Fibroblast of peridontal ligament (primary cell): Measurements from ENCODE around the gene SLC22A3.
"Not testable (repeated sequence)": the region's sequence is repeated elsewhere in the genome, so short reads cannot be mapped to it uniquely, and the experiment has no call there.

ENCODE experiments used
- DNase-seq: peaks from one replicate; pipeline ENCODE4 v3.0.0-alpha.2; 2010; ENCODE audit errors: extremely low read depth

SLC22A3 gene

GRCh38 chr6:160348223-160349019 is at the start of gene SLC22A3:
TSS of gene SLC22A3 (plus strand) at chr6:160348378. CDS start at chr6:160348420, 42 bp downstream.
- DNase-seq: no peak

GRCh38 chr6:160299559-160299958 is 48.6 kb upstream of the SLC22A3 start:
- no peak for DNase-seq

GRCh38 chr6:160300076-160300695 is 48.0 kb upstream of the SLC22A3 start:
- DNase-seq: no peak

- DNase-seq: no peak
These were observed 46.8 kb upstream of the SLC22A3 start for GRCh38 chr6:160301339-160301738.

GRCh38 chr6:160302431-160303082 is 45.6 kb upstream of the SLC22A3 start:
- DNase-seq: not testable (repeated sequence)

- no peak for DNase-seq
These were observed 44.4 kb upstream of the SLC22A3 start for GRCh38 chr6:160303806-160304205.

- no peak for DNase-seq
These were observed 42.1 kb upstream of the SLC22A3 start for GRCh38 chr6:160305926-160306713.

- no peak for DNase-seq
These were observed 38.5 kb upstream of the SLC22A3 start for GRCh38 chr6:160309718-160310117.

- DNase-seq: no peak
These were observed 35.3 kb upstream of the SLC22A3 start for GRCh38 chr6:160312900-160313299.

GRCh38 chr6:160315310-160315709 is 32.9 kb upstream of the SLC22A3 start:
- DNase-seq: no peak

GRCh38 chr6:160316261-160316660 is 31.9 kb upstream of the SLC22A3 start:
- DNase-seq: no peak

- DNase-seq: no peak
These were observed 28.9 kb upstream of the SLC22A3 start for GRCh38 chr6:160319246-160319645.

GRCh38 chr6:160321729-160322505 is 26.3 kb upstream of the SLC22A3 start:
- no peak for DNase-seq

GRCh38 chr6:160327981-160328380 is 20.2 kb upstream of the SLC22A3 start:
- DNase-seq: no peak

GRCh38 chr6:160328447-160328846 is 19.7 kb upstream of the SLC22A3 start:
- no peak for DNase-seq

- DNase-seq: no peak
These were observed 19.0 kb upstream of the SLC22A3 start for GRCh38 chr6:160329188-160329587.

GRCh38 chr6:160330619-160331018 is 17.6 kb upstream of the SLC22A3 start:
- DNase-seq: no peak

- no peak for DNase-seq
These were observed 17.0 kb upstream of the SLC22A3 start for GRCh38 chr6:160331204-160331603.

- no peak for DNase-seq
These were observed 16.4 kb upstream of the SLC22A3 start for GRCh38 chr6:160331753-160332152.

GRCh38 chr6:160333101-160333500 is 15.1 kb upstream of the SLC22A3 start:
- DNase-seq: no peak

GRCh38 chr6:160333841-160334240 is 14.3 kb upstream of the SLC22A3 start:
- DNase-seq: no peak
